BJ (cell line): ENCODE data around the gene PMIS2. TPM values are rescaled to one million over a fixed set of nuclear protein-coding genes. Genes with fewer than 3 reads are reported as not detected.
A peak's percentile ranks its signal among the peaks of the same experiment; 100 is the strongest.
"Not testable (repeated sequence)": the region's sequence is repeated elsewhere in the genome, so short reads cannot be mapped to it uniquely, and the experiment has no call there.

ENCODE experiments used
- CTCF ChIA-PET: fragments of 350-600 bp; formaldehyde crosslinking; extraction: SDS; loops from one replicate; lab custom pipeline; 2021; ENCODE audit warnings: antibody characterized with exemption, inconsistent platforms; lab: Yijun Ruan, JAX
- POLR2A ChIA-PET: fragments of 300-600 bp; sonication (Branson Sonifier 250); formaldehyde crosslinking; extraction: SDS; loops from one replicate; lab custom pipeline; 2021; ENCODE audit warnings: antibody characterized with exemption; lab: Charles Lee
- DNase-seq: peaks from one replicate; pipeline ENCODE4 v3.0.0-alpha.2; 2011; ENCODE audit warnings: low read depth
- H3K27me3 ChIP-seq: 2 replicates; pipeline ENCODE4 v1.6.0; 2011; ENCODE audit warnings: low read length; ENCODE audit not compliant: control insufficient read depth, insufficient read depth
- H3K36me3 ChIP-seq: 2 replicates; pipeline ENCODE4 v1.5.1; 2011; ENCODE audit warnings: low read length; ENCODE audit not compliant: control insufficient read depth, insufficient read depth
- H3K4me3 ChIP-seq: 2 replicates; pipeline ENCODE4 v1.5.1; 2011; ENCODE audit warnings: low read depth, mild to moderate bottlenecking, control low read depth, low read length
- CTCF ChIP-seq: IDR thresholded peaks from 2 replicates; pipeline ENCODE4 v1.5.1; 2011; ENCODE audit warnings: low read depth, mild to moderate bottlenecking, control low read depth, inconsistent platforms, low read length, moderate library complexity; ENCODE audit not compliant: insufficient read depth
- polyA plus RNA-seq: library from polyadenylated mRNA; depleted of rRNA; stranded (reverse); fragments of >200 nt; gene quantifications from 2 replicates; pipeline ENCODE4 v1.2.3, GENCODE V29; 2011

Gene PMIS2
- polyA plus RNA-seq, 1 experiment: not detected

DNA sequence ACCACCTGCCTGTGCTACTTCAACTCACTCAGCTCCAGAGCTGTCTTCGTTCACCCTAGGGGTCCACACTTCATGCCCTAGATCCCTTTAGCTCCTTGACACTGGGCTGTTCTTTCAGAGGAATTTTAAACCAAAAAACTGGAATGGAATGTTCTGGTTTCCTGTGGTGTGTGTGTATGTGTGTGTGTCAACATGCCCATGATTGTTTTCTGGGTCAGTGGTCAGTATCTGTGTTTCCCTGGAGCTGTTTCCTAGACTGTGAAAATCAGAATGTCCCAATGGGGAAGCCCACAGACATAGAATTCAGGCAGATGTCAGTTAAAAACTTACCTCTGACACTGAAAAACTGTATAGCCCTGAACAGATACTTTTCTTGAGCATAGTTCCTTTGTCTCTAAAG lies 1.3 kb downstream of the PMIS2 start:
- Histone ChIP-seq H3K36me3 (no peaks in the 10 kb centered on the region), H3K27me3 (0 out of 2 replicates have a peak, but pooled peaks cover 4% of the 10 kb centered on the region), H3K4me3 (no peak overlapping the region)
- POLR2A ChIA-PET: no interaction called here
- CTCF ChIA-PET: interaction anchor here (1.1 kb wide), 2 partner anchors 39 to 77 kb away, joined by 4 to 5 read pairs; no protein-coding TSS in a partner anchor
- TF ChIP-seq CTCF: no peak
- no peak for DNase-seq

DNA sequence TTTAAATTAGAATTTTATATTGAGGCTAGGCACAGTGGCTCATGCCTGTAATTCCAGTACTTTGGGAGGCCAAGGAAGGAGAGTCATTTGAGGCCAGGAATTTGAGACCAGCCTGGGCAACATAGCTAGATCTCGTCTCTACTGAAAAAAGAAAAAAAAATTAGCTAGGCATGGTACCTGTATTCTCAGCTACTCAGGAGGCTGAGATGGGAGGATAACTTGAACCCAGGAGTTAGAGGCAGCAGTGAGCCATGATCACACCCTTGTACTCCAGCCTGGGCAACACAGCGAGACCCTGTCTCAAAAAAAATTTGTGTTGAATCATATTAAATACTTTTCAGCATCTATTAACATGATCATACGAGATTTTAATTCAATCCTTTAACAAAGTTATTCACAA lies 4.9 kb downstream of the PMIS2 start:
- ChIA-PET POLR2A (no interaction called here), CTCF (interaction anchor here (1.1 to 5.3 kb wide), 3 partner anchors 12 to 82 kb away, joined by 3 to 34 read pairs (median 13); no protein-coding TSS in a partner anchor)
- no peaks in the 10 kb centered on the region for H3K27me3 ChIP-seq
- no peak overlapping the region for H3K4me3 ChIP-seq
- DNase-seq: no peak
- no peaks in the 10 kb centered on the region for H3K36me3 ChIP-seq
- no peak for TF ChIP-seq CTCF

GRCh38 chr19:35592226-35592625 lies 6.3 kb downstream of the PMIS2 start:
- peak; percentile 49 for TF ChIP-seq CTCF
- ChIA-PET CTCF (interaction anchor here (0.9 to 5.3 kb wide), 7 partner anchors 10 to 97 kb away, joined by 4 to 34 read pairs (median 6); no protein-coding TSS in a partner anchor), POLR2A (no interaction called here)
- Histone ChIP-seq H3K4me3 (no peak overlapping the region), H3K36me3 (no peaks in the 10 kb centered on the region), H3K27me3 (no peaks in the 10 kb centered on the region)
- no peak for DNase-seq

DNA sequence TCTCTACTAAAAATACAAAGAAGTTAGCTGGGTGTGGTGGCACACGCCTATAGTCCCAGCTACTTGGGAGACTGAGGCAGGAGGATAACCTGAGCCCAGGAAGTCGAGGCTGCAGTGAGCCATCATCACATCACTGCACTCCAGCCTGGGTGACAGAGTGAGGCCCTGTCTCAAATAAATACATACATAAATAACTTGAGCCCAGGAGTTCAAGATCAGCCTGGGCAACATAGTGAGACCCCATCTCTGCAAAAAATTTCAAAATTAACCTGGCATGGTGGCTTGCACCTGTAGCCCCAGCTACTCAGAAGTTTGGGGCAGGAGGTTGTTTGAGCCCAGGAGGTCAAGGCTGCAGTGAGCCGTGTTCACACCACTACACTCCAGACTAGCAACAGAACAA lies 9.1 kb downstream of the PMIS2 start:
- not testable (repeated sequence) for H3K4me3 ChIP-seq, DNase-seq, H3K27me3 ChIP-seq, H3K36me3 ChIP-seq
- ChIA-PET POLR2A (interaction anchor here (0.7 kb wide), 1 partner anchor 401 kb away, joined by 3 read pairs; no protein-coding TSS in a partner anchor), CTCF (interaction anchor here (5.3 kb wide), 1 partner anchor 86 kb away, joined by 34 read pairs; no protein-coding TSS in a partner anchor)

GRCh38 chr19:35595928-35596327 lies 10.0 kb downstream of the PMIS2 start:
- TF ChIP-seq CTCF: no peak
- ChIA-PET CTCF (no interaction called here), POLR2A (no interaction called here)

DNA sequence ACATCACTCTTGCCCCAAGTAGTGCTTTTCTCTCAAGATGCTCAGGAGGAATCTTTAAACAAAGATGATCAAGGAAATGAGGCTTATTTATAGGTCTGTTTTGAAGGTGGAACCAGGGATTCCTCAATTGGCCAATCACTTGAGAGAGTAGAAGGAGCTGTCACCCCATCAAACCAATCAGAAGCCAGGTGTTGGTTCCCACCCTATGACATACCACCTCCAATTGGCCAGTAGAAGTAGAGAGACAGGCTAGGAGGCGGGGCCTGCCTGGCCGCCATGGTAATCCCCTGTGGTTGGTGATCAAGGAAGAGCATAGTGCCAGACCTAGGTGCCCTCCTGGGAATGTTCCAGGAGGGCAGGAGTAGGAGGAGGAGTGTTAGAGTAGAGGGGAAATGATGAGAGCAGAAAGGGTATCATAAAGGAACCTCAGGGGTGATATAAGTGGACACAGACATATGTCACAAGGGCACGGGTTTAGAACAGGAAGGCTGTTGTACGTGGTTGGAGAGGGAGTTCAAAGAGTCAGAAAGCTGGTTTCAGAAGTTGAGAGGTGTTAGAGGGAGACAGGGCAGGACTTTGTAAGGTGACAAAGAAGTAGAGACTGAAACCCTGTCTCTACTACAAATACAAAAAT lies 10.5 kb downstream of the PMIS2 start:
- no peak overlapping the region for H3K4me3 ChIP-seq
- H3K27me3 ChIP-seq: no peaks in the 10 kb centered on the region
- no peak for DNase-seq
- ChIA-PET POLR2A (no interaction called here), CTCF (no interaction called here)
- H3K36me3 ChIP-seq: no peaks in the 10 kb centered on the region
- no peak for TF ChIP-seq CTCF

More at GRCh38 chr19:35595928-35596327, 10.0 kb downstream of the PMIS2 start:
- Histone ChIP-seq H3K27me3 (no peaks in the 10 kb centered on the region), H3K36me3 (no peaks in the 10 kb centered on the region), H3K4me3 (no peak overlapping the region)
- no peak for DNase-seq
